Muscle layer of colon (tissue), 2 donors: ENCODE results near the gene SGSM2.
A peak's percentile ranks its signal among the peaks of the same experiment; 100 is the strongest.

Experiments
- H3K27ac ChIP-seq: one replicate; pipeline ENCODE4 v1.7.0; 2013; ENCODE audit warnings: low read depth, mild to moderate bottlenecking, low read length, moderate library complexity
- H3K27me3 ChIP-seq, 2 donors: one replicate each; pipeline ENCODE4 v1.7.0; 2013; ENCODE audit warnings: low read length in 2 of 2, mild to moderate bottlenecking in 2 of 2; ENCODE audit not compliant: insufficient read depth in 2 of 2, control insufficient read depth in 1 of 2
- H3K36me3 ChIP-seq: one replicate; pipeline ENCODE4 v1.7.0; 2013; ENCODE audit warnings: mild to moderate bottlenecking, low read length; ENCODE audit not compliant: insufficient read depth
- H3K4me1 ChIP-seq: one replicate; pipeline ENCODE4 v1.7.0; 2013; ENCODE audit warnings: mild to moderate bottlenecking, low read length; ENCODE audit not compliant: insufficient read depth
- H3K4me3 ChIP-seq, 2 donors: one replicate each; pipeline ENCODE4 v1.7.0; 2013; ENCODE audit warnings: low read length in 2 of 2, low read depth in 1 of 2, mild to moderate bottlenecking in 1 of 2, moderate library complexity in 1 of 2
- H3K9ac ChIP-seq: one replicate; pipeline ENCODE4 v1.7.0; 2013; ENCODE audit warnings: low read length
- H3K9me3 ChIP-seq: one replicate; pipeline ENCODE4 v1.7.0; 2013; ENCODE audit warnings: mild to moderate bottlenecking, low read length
- donor health status: abdominal sarcoma.
- donor health status: Adenocarcinoma of cecum.

SGSM2 gene

GRCh38 chr17:2390199-2390836, 53.0 kb downstream of the SGSM2 start:
- Histone ChIP-seq H3K9me3 (no peaks in the 10 kb centered on the region), H3K4me1 (peaks cover 44% of the 10 kb centered on the region), H3K27me3 (no peaks in the 10 kb centered on the region), H3K4me3 (no peak overlapping the region), H3K36me3 (peaks cover 18% of the 10 kb centered on the region), H3K9ac (no peak overlapping the region), H3K27ac (peak overlapping the region; percentile 66)

- Histone ChIP-seq H3K9ac (peak overlapping the region; percentile 35), H3K27ac (peak overlapping the region; percentile 82), H3K4me1 (peaks cover 57% of the 10 kb centered on the region)
These were observed 54.4 kb downstream of the SGSM2 start for GRCh38 chr17:2391597-2392251.

GRCh38 chr17:2392252-2393173, 55.2 kb downstream of the SGSM2 start:
- peak overlapping the region; percentile 66 to 68 for H3K4me3 ChIP-seq
- peak overlapping the region; percentile 35 for H3K9ac ChIP-seq
- peaks cover 3% of the 10 kb centered on the region for H3K36me3 ChIP-seq
- H3K27ac ChIP-seq = peak overlapping the region; percentile 100
- H3K4me1 ChIP-seq = peaks cover 63% of the 10 kb centered on the region
- H3K9me3 ChIP-seq = no peaks in the 10 kb centered on the region
- no peaks in the 10 kb centered on the region for H3K27me3 ChIP-seq

More at GRCh38 chr17:2391597-2392251, 54.4 kb downstream of the SGSM2 start:
- Histone ChIP-seq H3K27me3 (no peaks in the 10 kb centered on the region), H3K9me3 (no peaks in the 10 kb centered on the region), H3K36me3 (peaks cover 11% of the 10 kb centered on the region), H3K4me3 (peak overlapping the region; percentile 36 to 66)

- Histone ChIP-seq H3K27me3 (no peaks in the 10 kb centered on the region), H3K9me3 (no peaks in the 10 kb centered on the region), H3K27ac (peak overlapping the region; percentile 100), H3K36me3 (no peaks in the 10 kb centered on the region), H3K4me3 (peak overlapping the region; percentile 61 to 68), H3K4me1 (peaks cover 72% of the 10 kb centered on the region), H3K9ac (peak overlapping the region; percentile 33)
These were observed 56.1 kb downstream of the SGSM2 start for GRCh38 chr17:2393174-2393953.

GRCh38 chr17:2393954-2394749, 56.9 kb downstream of the SGSM2 start:
- peak overlapping the region; percentile 100 for H3K27ac ChIP-seq
- H3K9ac ChIP-seq = peak overlapping the region; percentile 74

GRCh38 chr17:2394775-2395201, 57.5 kb downstream of the SGSM2 start:
- Histone ChIP-seq H3K4me3 (no peak overlapping the region), H3K36me3 (no peaks in the 10 kb centered on the region), H3K9me3 (no peaks in the 10 kb centered on the region), H3K27me3 (no peaks in the 10 kb centered on the region), H3K4me1 (peaks cover 71% of the 10 kb centered on the region), H3K27ac (peak overlapping the region; percentile 100), H3K9ac (peak overlapping the region; percentile 74)

More at GRCh38 chr17:2393954-2394749, 56.9 kb downstream of the SGSM2 start:
- no peaks in the 10 kb centered on the region for H3K27me3 ChIP-seq
- H3K36me3 ChIP-seq = no peaks in the 10 kb centered on the region
- H3K4me1 ChIP-seq = peaks cover 75% of the 10 kb centered on the region
- peak overlapping the region; percentile 7 to 41 for H3K4me3 ChIP-seq
- no peaks in the 10 kb centered on the region for H3K9me3 ChIP-seq

- Histone ChIP-seq H3K4me1 (peaks cover 64% of the 10 kb centered on the region), H3K9ac (peak overlapping the region; percentile 80), H3K27ac (peak overlapping the region; percentile 100), H3K4me3 (peak overlapping the region in 1 of 2 donors; percentile 26), H3K27me3 (no peaks in the 10 kb centered on the region), H3K36me3 (no peaks in the 10 kb centered on the region), H3K9me3 (no peaks in the 10 kb centered on the region)
These were observed 58.2 kb downstream of the SGSM2 start for GRCh38 chr17:2395258-2396181.

- Histone ChIP-seq H3K4me1 (peaks cover 57% of the 10 kb centered on the region), H3K4me3 (peak overlapping the region in 1 of 2 donors; percentile 26), H3K27me3 (no peaks in the 10 kb centered on the region), H3K27ac (peak overlapping the region; percentile 100), H3K36me3 (no peaks in the 10 kb centered on the region), H3K9ac (peak overlapping the region; percentile 80), H3K9me3 (no peaks in the 10 kb centered on the region)
These were observed 58.9 kb downstream of the SGSM2 start for GRCh38 chr17:2396192-2396567.

GRCh38 chr17:2396568-2397246, 59.4 kb downstream of the SGSM2 start:
- Histone ChIP-seq H3K4me3 (peak overlapping the region; percentile 18 to 26), H3K9me3 (no peaks in the 10 kb centered on the region), H3K9ac (peak overlapping the region; percentile 83), H3K27me3 (no peaks in the 10 kb centered on the region), H3K4me1 (peaks cover 52% of the 10 kb centered on the region), H3K27ac (peak overlapping the region; percentile 100), H3K36me3 (no peaks in the 10 kb centered on the region)
